Measurements from ENCODE around the gene FAM240A.

DNA sequence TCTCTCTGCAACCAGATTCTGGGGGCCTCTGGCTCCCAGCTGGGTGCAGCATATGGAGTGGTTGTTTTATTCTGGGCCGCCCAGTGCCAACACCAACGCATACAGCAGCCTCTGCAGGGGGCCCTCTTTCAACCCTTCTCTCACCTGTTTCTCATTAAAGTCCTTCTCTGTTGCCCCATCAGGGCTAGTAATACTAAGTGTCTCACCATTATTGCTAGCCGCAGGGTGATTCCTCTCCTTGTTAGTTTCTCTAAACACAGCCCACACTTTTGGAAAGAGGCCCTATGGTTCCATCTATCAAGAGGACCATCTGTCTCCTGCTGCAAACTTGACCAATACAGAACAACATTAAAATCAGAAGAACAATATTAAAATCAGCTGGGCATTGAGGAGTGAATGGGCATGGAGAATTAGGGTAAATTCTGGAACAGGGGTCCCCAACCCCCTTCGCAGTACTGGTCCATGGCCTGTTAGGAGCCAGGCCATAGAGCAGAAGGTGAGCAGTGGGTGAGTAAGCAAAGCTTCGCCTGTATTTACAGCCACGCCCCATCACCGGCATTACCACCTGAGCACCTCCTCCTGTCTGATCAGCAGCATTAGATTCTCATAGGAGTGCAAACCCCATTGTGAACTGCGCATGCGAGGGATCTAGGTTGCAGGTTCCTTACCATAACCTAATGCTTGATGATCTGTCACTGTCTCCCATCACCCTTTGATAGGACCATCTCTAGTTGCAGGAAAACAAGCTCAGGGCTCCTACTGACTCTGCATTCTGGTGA is 44.6 kb downstream of the FAM240A start:
- TF ChIP-seq, protein P1, sequence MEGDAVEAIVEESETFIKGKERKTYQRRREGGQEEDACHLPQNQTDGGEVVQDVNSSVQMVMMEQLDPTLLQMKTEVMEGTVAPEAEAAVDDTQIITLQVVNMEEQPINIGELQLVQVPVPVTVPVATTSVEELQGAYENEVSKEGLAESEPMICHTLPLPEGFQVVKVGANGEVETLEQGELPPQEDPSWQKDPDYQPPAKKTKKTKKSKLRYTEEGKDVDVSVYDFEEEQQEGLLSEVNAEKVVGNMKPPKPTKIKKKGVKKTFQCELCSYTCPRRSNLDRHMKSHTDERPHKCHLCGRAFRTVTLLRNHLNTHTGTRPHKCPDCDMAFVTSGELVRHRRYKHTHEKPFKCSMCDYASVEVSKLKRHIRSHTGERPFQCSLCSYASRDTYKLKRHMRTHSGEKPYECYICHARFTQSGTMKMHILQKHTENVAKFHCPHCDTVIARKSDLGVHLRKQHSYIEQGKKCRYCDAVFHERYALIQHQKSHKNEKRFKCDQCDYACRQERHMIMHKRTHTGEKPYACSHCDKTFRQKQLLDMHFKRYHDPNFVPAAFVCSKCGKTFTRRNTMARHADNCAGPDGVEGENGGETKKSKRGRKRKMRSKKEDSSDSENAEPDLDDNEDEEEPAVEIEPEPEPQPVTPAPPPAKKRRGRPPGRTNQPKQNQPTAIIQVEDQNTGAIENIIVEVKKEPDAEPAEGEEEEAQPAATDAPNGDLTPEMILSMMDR (conservative IDR thresholded peaks at IDR 0.05), result no peak
- no peak for TF ChIP-seq ZFX (IDR thresholded peaks at IDR 0.05)
